Measurements from ENCODE around the gene ATCAY.

Gene ATCAY

DNA sequence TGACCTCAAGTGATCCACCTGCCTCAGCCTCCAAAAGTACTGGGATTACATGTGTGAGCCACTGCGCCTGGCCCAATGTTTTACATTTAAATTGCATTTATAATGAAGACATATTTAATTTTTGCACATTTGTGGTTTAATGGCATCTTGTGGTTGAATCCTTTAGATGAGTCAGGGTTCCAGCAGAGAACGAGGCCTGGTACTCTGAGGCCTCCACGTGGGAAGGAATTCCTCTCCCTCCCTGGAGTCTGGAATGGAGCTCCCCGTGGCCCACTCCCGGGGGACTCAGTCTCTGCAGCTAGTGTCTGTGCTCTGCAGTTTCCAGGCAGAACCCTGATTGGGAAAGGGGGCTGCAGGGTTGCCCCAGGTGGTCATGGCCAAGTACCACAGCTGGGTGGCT is 35.9 kb upstream of the ATCAY start:
- Mint-ChIP-seq H3K27ac (no peak overlapping the region), H3K4me1 (ENCODE audit: low read depth in 2 of 2) (no peaks in the 10 kb centered on the region), H3K4me3 (no peak overlapping the region), H3K27me3 (peaks cover 0 to 6% of the 10 kb centered on the region in 2 donors), H3K36me3 (ENCODE audit: insufficient read depth) (no peaks in the 10 kb centered on the region), H3K9me3 (no peaks in the 10 kb centered on the region)
- ATAC-seq (replicated peaks) = no peak
- DNase-seq = no peak

DNA sequence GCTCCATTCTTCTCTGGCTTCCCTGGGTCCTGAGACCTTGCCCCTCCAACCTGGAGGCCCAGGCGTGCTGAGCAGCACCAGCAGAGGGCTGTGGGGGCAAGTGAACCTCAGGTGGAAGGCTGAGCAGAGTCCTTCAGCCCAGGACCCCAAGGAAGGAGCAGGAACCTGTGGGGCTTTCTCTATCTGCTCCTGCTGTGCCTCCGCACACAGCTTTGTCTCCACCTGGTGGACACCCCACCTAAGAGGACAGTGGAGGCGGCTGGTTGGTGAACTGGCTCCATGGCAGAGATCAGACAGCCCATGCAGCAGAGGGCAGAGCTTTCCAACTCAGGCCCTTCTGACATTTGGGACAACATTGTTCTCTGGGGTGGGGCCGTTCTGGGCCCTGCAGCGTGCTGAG is 31.4 kb upstream of the ATCAY start:
- Mint-ChIP-seq H3K4me1 (ENCODE audit: low read depth in 2 of 2) (no peaks in the 10 kb centered on the region), H3K27me3 (no peaks in the 10 kb centered on the region), H3K36me3 (ENCODE audit: insufficient read depth) (no peaks in the 10 kb centered on the region), H3K4me3 (no peak overlapping the region), H3K27ac (no peak overlapping the region), H3K9me3 (no peaks in the 10 kb centered on the region)
- DNase-seq (peak; percentile 42 to 52 (median 49)), ATAC-seq (replicated peaks) (peak; percentile 78)

DNA sequence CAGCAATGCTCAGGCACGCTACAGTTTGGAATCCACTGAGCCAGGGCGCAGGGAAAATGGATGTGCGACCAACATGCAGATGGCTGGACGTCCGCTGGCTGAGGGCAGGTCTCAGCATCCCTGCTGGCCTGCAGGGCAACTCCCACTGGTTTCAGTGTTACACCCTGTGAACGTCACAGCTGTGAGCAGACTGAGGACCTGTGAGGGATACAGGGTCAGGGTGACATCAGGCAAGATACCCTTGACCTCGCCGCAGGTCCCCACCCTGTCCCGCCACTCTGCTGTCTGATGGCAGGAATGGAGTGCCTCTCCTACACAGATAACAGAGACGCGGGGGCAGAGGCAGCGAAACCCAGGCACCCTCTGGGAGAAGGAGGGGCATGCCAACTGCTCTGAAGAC is 30.7 kb upstream of the ATCAY start:
- no peak overlapping the region for H3K4me3 Mint-ChIP-seq
- H3K4me1 Mint-ChIP-seq (ENCODE audit: low read depth in 2 of 2) = no peaks in the 10 kb centered on the region
- ATAC-seq (replicated peaks) = no peak
- no peak for DNase-seq
- H3K27me3 Mint-ChIP-seq = no peaks in the 10 kb centered on the region
- no peak overlapping the region for H3K27ac Mint-ChIP-seq
- no peaks in the 10 kb centered on the region for H3K36me3 Mint-ChIP-seq (ENCODE audit: insufficient read depth)
- no peaks in the 10 kb centered on the region for H3K9me3 Mint-ChIP-seq

DNA sequence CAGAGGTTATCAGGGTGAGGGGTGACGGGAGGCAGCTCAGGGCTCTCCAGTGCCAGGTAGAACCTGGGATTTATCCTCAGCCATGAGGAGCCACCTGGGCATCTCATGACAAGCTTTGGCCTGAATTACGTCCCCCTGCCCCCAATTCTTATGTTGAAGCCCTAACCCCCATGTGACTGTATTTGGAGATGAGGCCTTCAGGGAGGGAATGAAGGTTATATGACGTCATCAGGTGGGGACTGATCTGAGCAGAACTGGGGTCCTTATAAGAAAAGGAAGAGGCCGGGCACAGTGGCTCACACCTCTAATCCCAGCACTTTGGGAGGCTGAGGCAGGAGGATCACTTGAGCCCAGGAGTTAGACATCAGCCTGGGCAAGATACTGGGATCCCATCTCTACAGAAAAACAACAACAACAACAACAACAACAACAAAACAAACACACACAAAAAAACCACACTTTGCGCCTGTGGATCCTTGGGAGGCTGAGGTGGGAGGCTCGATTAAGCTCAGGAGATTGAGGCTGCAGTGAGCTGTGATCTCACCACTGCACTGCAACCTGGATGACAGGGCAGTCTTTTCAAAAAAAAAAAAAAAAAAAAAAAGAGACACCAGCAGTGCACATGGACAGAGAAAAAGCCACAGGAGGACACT is 30.0 kb upstream of the ATCAY start:
- no peak for ATAC-seq (replicated peaks)

DNA sequence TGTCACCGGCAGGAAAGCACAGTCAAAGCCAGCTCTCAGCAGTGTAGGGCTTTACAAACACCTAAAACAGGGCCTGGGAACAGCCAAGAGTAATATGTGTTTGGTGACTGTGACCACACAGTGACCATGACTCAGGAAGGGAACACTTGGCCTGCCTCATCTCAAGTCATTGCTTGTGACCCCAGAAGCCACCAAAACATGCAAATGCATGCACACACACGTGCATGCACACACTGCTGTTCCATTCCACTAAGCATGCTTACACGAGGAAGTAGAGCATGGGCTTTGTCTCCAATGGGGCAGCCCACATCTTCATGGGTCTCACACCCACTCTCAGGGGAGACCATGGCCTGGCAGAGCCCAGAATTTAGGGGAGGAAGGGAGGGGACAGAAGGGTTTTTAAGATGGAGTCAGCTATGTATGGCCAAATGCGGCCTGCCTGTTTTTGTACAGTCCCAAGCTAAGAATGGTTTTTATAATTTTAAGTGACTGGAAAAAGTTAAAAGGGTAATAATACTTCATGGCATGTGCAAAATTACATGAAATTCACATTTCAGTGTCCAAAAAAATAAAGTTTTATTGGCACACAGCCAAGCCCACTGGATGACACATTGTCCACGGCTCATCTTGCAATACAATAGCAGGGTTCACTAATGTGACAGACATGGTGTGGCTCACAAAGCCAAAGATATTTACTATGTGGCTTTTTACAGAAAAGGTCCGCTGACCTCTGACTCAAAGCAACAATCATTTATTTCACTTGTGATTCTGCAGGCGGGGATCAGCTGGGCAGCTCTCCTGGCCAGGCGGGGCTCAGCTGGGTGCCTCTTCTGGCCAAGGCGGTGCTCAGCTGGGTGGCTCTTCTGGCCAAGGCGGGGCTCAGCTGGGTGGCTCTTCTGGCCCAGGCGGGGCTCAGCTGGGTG is 29.0 kb upstream of the ATCAY start:
- no peaks in the 10 kb centered on the region for H3K36me3 Mint-ChIP-seq (ENCODE audit: insufficient read depth)
- ATAC-seq (replicated peaks) (no peak), DNase-seq (no peak)
- no peaks in the 10 kb centered on the region for H3K4me1 Mint-ChIP-seq (ENCODE audit: low read depth in 2 of 2)
- H3K27ac Mint-ChIP-seq = no peak overlapping the region
- no peak overlapping the region for H3K4me3 Mint-ChIP-seq
- H3K27me3 Mint-ChIP-seq = no peaks in the 10 kb centered on the region
- no peaks in the 10 kb centered on the region for H3K9me3 Mint-ChIP-seq

More for the DNA sequence above, 30.0 kb upstream of the ATCAY start:
- DNase-seq = no peak
- Mint-ChIP-seq H3K27me3 (no peaks in the 10 kb centered on the region), H3K9me3 (no peaks in the 10 kb centered on the region), H3K4me1 (ENCODE audit: low read depth in 2 of 2) (no peaks in the 10 kb centered on the region), H3K27ac (no peak overlapping the region), H3K4me3 (no peak overlapping the region), H3K36me3 (ENCODE audit: insufficient read depth) (no peaks in the 10 kb centered on the region)

DNA sequence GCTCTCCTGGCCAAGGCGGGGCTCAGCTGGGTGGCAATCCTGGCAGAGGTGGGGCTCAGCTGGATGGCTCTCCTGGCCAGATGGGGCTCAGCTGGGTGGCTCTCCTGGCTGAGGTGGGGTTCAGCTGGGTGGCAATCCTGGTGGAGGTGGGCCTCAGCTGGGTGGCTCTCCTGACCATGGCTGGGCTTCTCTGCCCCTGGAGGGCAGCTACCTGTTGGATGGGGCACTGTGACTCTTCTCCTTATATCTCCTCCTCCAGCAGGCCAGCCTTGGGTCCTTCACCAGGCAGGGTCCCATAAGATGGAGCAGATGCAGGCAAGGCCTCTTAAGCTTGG is 28.3 kb upstream of the ATCAY start:
- no peak for DNase-seq
- ATAC-seq (replicated peaks) = no peak
- no peak overlapping the region for H3K27ac Mint-ChIP-seq
- no peak overlapping the region for H3K4me3 Mint-ChIP-seq
- no peaks in the 10 kb centered on the region for H3K27me3 Mint-ChIP-seq
- H3K9me3 Mint-ChIP-seq = no peaks in the 10 kb centered on the region
- H3K36me3 Mint-ChIP-seq (ENCODE audit: insufficient read depth) = peaks cover 2% of the 10 kb centered on the region
- H3K4me1 Mint-ChIP-seq (ENCODE audit: low read depth in 2 of 2) = no peaks in the 10 kb centered on the region

DNA sequence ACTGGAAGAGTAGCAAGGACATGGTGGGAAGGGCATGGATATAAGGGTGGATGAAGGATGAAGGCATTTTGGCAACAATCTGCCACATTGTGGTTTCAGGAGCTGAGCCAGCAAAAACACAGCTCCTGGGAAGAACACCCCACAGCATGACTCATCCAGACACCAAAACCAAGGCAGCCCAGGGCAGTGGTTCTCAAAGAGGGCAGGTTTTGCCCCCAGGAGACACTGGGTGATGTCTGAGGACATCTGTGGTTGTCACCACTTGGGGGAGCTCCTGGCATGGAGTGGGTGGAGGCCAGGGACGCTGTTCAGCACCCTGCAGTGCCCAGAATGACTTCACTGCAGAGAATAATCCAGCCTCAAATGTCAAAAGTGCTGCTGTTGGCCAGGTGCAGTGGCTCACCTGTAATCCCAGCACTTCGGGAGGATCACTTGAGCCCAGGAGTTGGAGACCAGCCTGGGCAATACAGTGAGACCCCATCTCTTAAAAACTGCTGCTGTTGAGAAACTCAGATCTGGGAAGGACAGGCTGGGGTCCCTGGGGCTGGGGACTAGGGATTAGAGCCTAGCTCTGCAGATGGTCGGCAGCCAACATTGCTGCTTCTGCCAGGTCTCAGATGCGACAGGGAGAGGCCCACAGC is 27.8 kb upstream of the ATCAY start:
- Mint-ChIP-seq H3K27me3 (no peaks in the 10 kb centered on the region), H3K4me1 (ENCODE audit: low read depth in 2 of 2) (no peaks in the 10 kb centered on the region), H3K36me3 (ENCODE audit: insufficient read depth) (peaks cover 3% of the 10 kb centered on the region), H3K4me3 (no peak overlapping the region), H3K27ac (no peak overlapping the region), H3K9me3 (no peaks in the 10 kb centered on the region)
- peak; percentile 34 to 58 (median 38) for DNase-seq
- peak; percentile 70 for ATAC-seq (replicated peaks)

DNA sequence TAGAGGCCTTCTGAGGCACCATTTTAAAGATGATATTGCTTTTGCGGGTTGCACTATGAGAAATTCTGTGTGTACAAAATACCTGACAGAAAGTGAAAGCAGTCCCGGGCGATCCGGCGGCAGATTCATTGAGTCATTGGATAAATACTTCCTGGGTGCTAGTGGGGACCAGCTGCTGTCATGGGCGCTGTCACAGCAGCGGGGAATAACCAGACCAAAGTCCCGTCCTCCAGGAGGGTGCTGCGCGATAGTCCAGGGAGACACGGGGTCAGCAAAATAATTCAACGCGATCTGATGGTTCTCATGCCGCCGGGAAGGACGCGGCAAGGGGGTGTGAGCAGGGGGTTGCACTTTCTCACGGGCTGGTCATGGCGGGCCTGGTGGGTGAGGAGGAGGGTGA is 25.2 kb upstream of the ATCAY start:
- peaks cover 3% of the 10 kb centered on the region for H3K36me3 Mint-ChIP-seq (ENCODE audit: insufficient read depth)
- H3K4me3 Mint-ChIP-seq = no peak overlapping the region
- ATAC-seq (replicated peaks) (no peak), DNase-seq (no peak)
- no peaks in the 10 kb centered on the region for H3K4me1 Mint-ChIP-seq (ENCODE audit: low read depth in 2 of 2)
- no peaks in the 10 kb centered on the region for H3K9me3 Mint-ChIP-seq
- no peaks in the 10 kb centered on the region for H3K27me3 Mint-ChIP-seq
- no peak overlapping the region for H3K27ac Mint-ChIP-seq

DNA sequence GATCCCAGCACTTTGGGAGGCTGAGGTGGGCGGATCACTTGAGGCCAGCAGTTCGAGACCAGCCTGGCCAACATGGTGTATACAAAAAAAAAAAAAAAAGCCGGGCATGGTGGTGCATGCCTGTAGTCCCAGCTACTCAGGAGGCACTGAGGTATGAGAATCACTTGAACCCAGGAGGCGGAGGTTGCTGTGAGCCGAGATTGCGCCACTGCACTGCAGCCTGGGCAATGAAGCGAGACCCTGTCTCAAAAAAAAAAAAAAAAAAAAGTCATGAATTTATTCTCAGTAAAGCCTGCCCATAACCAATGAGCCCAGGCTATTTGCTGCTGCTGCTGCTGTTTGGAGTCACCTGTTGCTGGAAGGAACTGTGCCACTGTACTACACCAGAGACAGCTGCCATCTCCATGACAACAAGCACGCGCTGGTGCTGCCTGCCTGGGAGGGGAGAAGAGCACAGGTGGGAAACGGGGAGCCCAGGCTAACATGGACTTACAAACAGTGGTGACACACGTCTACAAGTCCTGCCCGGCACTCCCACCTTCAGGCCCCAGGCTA is 23.0 kb upstream of the ATCAY start:
- H3K27ac Mint-ChIP-seq = no peak overlapping the region
- peaks cover 3% of the 10 kb centered on the region for H3K36me3 Mint-ChIP-seq (ENCODE audit: insufficient read depth)
- peaks cover 0 to 2% of the 10 kb centered on the region in 2 donors for H3K27me3 Mint-ChIP-seq
- peak; percentile 26 for ATAC-seq (replicated peaks)
- no peak for DNase-seq
- H3K4me1 Mint-ChIP-seq (ENCODE audit: low read depth in 2 of 2) = no peaks in the 10 kb centered on the region
- H3K9me3 Mint-ChIP-seq = no peaks in the 10 kb centered on the region
- no peak overlapping the region for H3K4me3 Mint-ChIP-seq

DNA sequence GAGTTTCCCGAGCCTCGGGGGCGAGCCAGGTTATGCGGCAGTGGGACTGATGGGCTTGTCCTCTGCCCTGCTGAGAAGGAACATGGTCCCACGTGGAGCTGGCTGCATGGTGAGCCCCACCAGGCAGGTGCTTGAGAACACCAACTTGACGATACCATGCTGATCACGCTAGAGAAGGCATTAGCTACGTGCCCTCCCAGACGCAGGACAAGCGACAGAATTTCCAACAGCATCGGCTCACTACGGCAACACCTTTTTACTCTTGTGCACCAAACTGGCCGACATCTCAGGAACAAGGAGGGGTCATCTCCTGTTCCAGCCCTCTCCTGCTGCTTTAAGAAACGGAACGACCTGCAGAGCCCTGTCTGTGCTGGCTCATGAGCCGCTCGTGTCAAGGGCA is 20.0 kb upstream of the ATCAY start:
- Mint-ChIP-seq H3K4me1 (ENCODE audit: low read depth in 2 of 2) (no peaks in the 10 kb centered on the region), H3K4me3 (no peak overlapping the region), H3K9me3 (no peaks in the 10 kb centered on the region), H3K27me3 (peaks cover 6 to 8% of the 10 kb centered on the region in 2 donors), H3K36me3 (ENCODE audit: insufficient read depth) (peaks cover 3% of the 10 kb centered on the region), H3K27ac (no peak overlapping the region)
- DNase-seq = no peak
- no peak for ATAC-seq (replicated peaks)

DNA sequence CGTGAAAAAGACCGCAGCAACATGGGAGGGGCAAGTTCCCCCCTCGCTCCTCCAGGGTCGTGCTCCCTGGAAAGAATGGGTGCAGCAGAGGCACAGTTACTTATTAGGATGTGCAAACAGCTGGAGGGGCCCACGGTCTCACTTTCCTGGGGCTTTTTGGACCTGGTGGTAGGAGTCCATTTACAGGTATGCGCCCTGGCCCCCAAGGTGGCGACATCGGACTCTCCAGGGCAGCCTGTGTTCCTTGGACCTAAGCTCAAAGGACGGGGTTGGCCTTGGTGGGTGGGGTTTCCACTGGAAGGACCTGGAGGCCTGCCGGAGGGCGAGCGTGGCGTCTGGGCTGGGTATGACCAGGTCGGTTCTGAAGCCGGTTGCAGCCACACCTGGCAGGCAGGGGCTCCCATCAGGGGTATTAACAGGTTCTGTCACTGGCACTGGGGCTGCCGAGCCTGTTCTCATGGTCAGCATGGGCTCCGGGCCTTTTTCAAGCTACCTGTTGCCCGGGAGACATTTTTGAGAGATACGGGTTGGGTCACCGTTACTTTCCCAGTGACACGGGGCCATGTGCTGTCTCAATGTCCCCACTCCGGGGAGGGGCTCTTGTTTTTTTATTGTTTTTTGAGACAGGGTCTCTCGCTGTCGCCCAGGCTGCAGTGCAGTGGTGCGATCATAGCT is 17.5 kb upstream of the ATCAY start:
- no peak overlapping the region for H3K27ac Mint-ChIP-seq
- peaks cover 24 to 28% of the 10 kb centered on the region in 2 donors for H3K27me3 Mint-ChIP-seq
- H3K4me3 Mint-ChIP-seq = no peak overlapping the region
- ATAC-seq (replicated peaks) (no peak), DNase-seq (no peak)
- no peaks in the 10 kb centered on the region for H3K9me3 Mint-ChIP-seq
- H3K36me3 Mint-ChIP-seq (ENCODE audit: insufficient read depth) = no peaks in the 10 kb centered on the region
- H3K4me1 Mint-ChIP-seq (ENCODE audit: low read depth in 2 of 2) = peaks cover 0 to 6% of the 10 kb centered on the region in 2 donors

DNA sequence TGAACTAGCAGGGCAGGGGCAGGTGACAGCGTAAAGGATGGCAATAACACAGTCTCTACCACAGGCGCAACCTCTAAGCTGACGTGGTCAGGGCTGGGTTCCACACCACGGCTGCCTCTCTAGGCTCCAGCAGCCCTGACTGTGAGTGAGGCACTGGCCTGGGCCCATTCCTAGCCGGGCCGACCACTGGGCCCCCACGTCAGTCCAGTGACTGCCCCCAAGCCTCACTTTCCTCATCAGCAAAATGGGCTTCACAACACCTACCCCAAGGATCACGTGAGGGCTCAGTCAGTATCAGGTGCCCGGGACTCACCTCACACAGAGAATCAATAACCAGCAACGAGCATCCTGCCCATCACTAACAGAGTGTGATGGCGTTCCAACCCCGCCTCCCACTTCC is 16.8 kb upstream of the ATCAY start:
- no peak for ATAC-seq (replicated peaks)
- H3K36me3 Mint-ChIP-seq (ENCODE audit: insufficient read depth) = no peaks in the 10 kb centered on the region
- peaks cover 0 to 9% of the 10 kb centered on the region in 2 donors for H3K4me1 Mint-ChIP-seq (ENCODE audit: low read depth in 2 of 2)
- no peak overlapping the region for H3K27ac Mint-ChIP-seq
- no peaks in the 10 kb centered on the region for H3K9me3 Mint-ChIP-seq
- DNase-seq = no peak
- no peak overlapping the region for H3K4me3 Mint-ChIP-seq
- peaks cover 28 to 34% of the 10 kb centered on the region in 2 donors for H3K27me3 Mint-ChIP-seq

DNA sequence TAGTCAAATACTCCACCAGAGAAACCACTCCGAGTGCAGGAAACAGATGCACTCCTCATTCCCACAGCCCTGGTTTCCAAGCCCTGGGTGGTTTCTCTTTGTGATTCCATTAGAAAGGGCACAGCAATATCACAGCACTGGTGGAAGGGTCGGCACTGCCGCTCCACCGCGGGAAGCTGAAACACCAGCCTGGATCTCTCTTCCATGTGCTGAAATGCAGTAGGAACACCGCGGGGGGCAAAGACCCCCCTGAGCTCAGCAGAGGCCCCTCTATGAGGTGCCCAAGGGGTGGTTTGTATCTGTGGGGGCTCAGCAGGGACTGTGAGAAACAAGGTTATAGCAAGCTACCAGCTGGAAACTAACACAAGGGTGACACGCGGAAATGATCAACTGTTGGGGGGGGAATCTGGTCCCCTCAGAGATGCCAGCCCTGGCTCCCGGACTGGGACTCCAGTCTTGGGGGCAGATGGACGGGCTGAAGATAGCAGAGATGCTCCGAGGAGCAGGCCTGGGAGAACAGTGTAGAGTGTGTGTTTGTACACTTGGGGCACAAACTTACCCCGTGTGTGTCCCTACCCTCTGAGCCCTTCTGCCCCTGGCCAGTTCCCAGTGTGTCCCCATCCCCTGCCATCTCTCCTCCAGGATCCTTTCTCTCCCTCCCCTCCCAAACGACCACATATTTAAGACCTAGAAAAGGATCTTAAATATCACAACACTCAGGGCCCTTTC is 13.4 kb upstream of the ATCAY start:
- Mint-ChIP-seq H3K27me3 (peaks cover 38 to 52% of the 10 kb centered on the region in 2 donors), H3K27ac (no peak overlapping the region), H3K36me3 (ENCODE audit: insufficient read depth) (no peaks in the 10 kb centered on the region), H3K4me3 (no peak overlapping the region), H3K4me1 (ENCODE audit: low read depth in 2 of 2) (peaks cover 7 to 16% of the 10 kb centered on the region in 2 donors), H3K9me3 (no peaks in the 10 kb centered on the region)
- ATAC-seq (replicated peaks) (no peak), DNase-seq (no peak)

All from effector memory CD8-positive, alpha-beta T cell (primary cell).